WERI-Rb-1 (cell line): ENCODE measurements around the gene GLT8D1.

Source experiments
- DNase-seq: peaks from one replicate; pipeline ENCODE4 v3.0.0-alpha.2; 2020
- H3K27ac ChIP-seq: fragments of 250-450 bp; sonication (Bioruptor Pico); 2 replicates; pipeline ENCODE4 v1.5.1; 2020; ENCODE audit warnings: mild to moderate bottlenecking, moderate library complexity
- H3K27me3 ChIP-seq: fragments of 250-450 bp; sonication (Bioruptor Pico); 2 replicates; pipeline ENCODE4 v1.5.1; 2021; ENCODE audit warnings: mild to moderate bottlenecking, low read depth, moderate library complexity; ENCODE audit not compliant: insufficient read depth, severe bottlenecking
- H3K36me3 ChIP-seq: fragments of 250-450 bp; sonication (Bioruptor Pico); 2 replicates; pipeline ENCODE4 v1.5.1; 2020; ENCODE audit warnings: mild to moderate bottlenecking, moderate library complexity
- H3K4me3 ChIP-seq: 2 replicates; pipeline ENCODE4 v1.5.1; 2011; ENCODE audit warnings: low read depth, mild to moderate bottlenecking, control low read depth, low read length
- H3K9me3 ChIP-seq: fragments of 250-450 bp; sonication (Bioruptor Pico); 2 replicates; pipeline ENCODE4 v1.5.1; 2021; ENCODE audit warnings: mild to moderate bottlenecking, moderate library complexity; ENCODE audit not compliant: severe bottlenecking
- TF ChIP-seq, protein P1 (sequence below): IDR thresholded peaks from 2 replicates; pipeline ENCODE4 v1.5.1; 2011; ENCODE audit warnings: low read depth, mild to moderate bottlenecking, control low read depth, inconsistent platforms, low read length

Gene GLT8D1, protein sequence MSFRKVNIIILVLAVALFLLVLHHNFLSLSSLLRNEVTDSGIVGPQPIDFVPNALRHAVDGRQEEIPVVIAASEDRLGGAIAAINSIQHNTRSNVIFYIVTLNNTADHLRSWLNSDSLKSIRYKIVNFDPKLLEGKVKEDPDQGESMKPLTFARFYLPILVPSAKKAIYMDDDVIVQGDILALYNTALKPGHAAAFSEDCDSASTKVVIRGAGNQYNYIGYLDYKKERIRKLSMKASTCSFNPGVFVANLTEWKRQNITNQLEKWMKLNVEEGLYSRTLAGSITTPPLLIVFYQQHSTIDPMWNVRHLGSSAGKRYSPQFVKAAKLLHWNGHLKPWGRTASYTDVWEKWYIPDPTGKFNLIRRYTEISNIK

DNA sequence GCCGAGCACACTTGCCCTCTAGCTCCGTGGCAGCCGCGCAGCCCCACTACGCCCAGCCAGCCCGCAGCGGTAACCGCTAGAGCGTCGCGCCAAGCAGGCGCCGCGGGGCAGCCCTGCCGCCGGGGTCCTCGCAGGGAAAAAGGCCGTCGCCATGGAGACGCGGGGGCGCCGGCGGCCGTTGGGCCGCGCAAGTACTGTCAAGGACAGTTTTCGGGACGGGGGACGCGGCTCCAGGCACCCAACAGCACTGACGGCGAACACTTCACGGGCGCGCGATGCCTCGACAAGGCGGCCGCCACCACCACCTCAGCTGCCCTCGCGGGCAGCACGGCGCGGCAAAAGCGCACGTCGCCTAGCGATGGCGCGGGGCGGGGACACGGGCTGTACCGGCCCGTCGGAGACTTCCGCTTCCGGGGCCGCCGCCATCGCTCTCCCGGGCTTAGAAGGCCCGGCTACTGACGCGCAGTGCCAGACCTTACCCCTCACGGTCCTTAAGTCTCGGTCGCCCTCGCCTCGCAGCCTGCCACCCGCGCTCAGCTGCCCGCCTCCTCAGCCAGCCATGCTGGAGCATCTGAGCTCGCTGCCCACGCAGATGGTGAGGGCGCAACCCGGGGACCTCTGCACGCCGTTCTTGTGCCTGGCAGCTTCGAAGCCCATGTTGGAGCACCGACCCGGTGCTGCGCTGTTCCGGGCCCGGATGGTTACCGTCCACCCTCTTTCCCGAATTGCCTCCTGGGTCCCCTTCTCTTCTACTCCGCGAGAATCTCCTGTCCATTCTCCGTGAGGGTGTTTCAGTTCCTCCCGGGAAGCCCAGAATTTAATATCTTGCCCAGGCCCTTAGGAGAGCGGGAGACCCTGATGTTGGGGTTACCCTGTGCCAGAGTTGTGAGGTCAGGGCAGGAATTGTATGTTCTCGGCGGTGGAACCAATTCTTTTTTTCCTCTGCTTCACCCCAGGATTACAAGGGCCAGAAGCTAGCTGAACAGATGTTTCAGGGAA is at the start of gene GLT8D1, which contains the start of gene SPCS1:
GLT8D1 (minus strand) TSS at position 104 of the 999 bp plus-strand sequence. CDS start 5,331 bp downstream, outside the sequence.
SPCS1 (plus strand) TSS at position 419 of the 999 bp plus-strand sequence; CDS start at position 560, 141 bp downstream.
- TF ChIP-seq, protein P1, sequence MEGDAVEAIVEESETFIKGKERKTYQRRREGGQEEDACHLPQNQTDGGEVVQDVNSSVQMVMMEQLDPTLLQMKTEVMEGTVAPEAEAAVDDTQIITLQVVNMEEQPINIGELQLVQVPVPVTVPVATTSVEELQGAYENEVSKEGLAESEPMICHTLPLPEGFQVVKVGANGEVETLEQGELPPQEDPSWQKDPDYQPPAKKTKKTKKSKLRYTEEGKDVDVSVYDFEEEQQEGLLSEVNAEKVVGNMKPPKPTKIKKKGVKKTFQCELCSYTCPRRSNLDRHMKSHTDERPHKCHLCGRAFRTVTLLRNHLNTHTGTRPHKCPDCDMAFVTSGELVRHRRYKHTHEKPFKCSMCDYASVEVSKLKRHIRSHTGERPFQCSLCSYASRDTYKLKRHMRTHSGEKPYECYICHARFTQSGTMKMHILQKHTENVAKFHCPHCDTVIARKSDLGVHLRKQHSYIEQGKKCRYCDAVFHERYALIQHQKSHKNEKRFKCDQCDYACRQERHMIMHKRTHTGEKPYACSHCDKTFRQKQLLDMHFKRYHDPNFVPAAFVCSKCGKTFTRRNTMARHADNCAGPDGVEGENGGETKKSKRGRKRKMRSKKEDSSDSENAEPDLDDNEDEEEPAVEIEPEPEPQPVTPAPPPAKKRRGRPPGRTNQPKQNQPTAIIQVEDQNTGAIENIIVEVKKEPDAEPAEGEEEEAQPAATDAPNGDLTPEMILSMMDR = no peak
- peak; percentile 81 for DNase-seq
- Histone ChIP-seq H3K27ac (peak within 1 kb of the TSS; percentile 90), H3K27me3 (no peaks in the 10 kb centered on the region), H3K9me3 (no peaks in the 10 kb centered on the region), H3K4me3 (peak within 1 kb of the TSS; percentile 97), H3K36me3 (peaks cover 23% of the 10 kb centered on the region)

DNA sequence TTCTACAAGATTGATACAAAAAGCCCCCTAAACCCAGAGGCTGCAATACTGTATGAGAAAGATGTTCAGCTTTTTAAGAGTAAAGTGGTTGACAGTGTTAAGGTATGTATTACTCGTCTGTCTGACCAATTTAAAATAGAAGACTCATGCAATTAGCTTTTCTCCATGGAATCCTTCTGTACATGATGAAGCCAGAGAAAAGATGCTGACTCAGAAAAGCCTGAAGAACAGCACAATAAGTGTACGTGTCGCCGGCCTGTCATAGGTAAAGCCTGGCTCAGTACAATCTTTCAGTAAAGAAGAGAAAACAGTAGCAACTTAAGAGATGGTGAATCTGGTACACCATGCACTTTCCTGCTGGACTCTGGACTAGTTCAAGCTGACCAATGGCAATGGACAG is 48.8 kb upstream of the GLT8D1 start:
- peaks cover 76% of the 10 kb centered on the region for H3K36me3 ChIP-seq
- TF ChIP-seq, protein P1 = no peak
- no peak overlapping the region for H3K27ac ChIP-seq
- no peaks in the 10 kb centered on the region for H3K9me3 ChIP-seq
- DNase-seq = no peak
- no peak overlapping the region for H3K4me3 ChIP-seq
- H3K27me3 ChIP-seq = no peaks in the 10 kb centered on the region

DNA sequence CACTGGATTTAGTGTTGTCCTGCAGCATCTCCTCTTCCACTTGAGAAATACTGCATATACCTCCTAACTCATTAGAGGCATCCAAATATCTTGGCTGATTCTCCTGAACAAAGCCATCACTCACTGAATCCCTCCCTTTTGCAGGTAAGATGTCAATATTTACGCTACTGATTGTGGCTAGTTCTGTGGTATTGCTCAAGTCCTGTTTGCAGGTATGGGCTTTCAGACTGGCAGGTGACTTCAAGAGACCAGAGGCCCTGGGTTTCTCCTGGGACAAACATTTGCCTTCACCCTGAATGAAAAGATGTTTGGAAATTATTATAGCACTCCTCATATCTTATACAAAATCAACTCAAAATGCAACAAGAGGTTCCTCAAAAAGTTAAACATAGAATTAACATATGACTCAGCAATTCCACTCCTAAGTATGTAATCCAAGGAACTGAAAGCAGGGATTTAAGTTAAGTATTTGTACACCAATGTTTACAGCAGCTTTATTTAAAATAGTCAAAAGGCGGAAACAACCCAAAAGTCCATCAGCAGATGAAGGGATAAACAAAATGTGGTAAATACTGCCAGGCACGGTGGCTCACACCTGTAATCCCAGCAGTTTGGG is 46.6 kb upstream of the GLT8D1 start:
- TF ChIP-seq, protein P1 = no peak
- Histone ChIP-seq H3K4me3 (no peak overlapping the region), H3K36me3 (peaks cover 76% of the 10 kb centered on the region), H3K9me3 (no peaks in the 10 kb centered on the region), H3K27ac (no peak overlapping the region), H3K27me3 (no peaks in the 10 kb centered on the region)
- DNase-seq = no peak

DNA sequence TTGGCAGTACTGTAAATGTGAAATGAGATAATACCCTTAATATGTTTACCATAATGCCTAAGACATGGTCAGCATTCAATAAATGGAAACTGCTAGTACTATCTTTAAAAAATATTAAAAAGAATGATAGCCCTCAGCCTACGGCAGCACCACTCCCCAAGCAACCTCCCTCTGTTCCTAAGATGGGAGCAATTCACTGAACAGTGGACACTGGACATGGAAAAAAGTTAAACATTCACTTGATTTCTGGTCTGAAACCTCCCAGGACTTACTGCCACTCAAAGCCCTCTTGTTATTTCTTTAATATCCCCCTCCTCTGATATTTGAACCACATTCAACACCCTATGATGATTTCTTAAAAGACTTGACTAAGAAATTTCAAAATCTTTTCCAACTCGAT is 38.1 kb upstream of the GLT8D1 start:
- DNase-seq = no peak
- H3K27ac ChIP-seq = no peak overlapping the region
- H3K9me3 ChIP-seq = no peaks in the 10 kb centered on the region
- TF ChIP-seq, protein P1 = no peak
- peaks cover 81% of the 10 kb centered on the region for H3K36me3 ChIP-seq
- H3K4me3 ChIP-seq = no peak overlapping the region
- no peaks in the 10 kb centered on the region for H3K27me3 ChIP-seq

DNA sequence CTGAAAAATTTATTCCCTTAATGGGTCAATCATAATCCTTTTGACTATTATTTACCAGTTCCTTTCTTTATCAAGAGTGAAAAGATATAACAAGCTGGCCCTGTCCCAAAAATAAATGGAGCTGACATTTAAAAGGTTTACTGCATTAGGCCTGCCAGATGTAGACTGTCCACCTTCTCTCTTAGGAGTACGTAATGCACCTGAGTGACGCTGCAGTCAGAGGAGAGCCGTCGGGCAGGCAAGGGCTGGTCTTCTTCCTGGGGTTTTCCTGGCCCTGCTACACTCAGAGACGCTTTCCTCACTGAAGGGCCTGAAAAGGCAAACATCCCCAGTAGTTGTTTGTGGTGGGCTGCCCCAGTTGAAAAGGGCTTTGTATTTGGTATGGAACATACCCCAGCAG is 37.6 kb upstream of the GLT8D1 start:
- no peaks in the 10 kb centered on the region for H3K27me3 ChIP-seq
- peaks cover 80% of the 10 kb centered on the region for H3K36me3 ChIP-seq
- DNase-seq = no peak
- no peak overlapping the region for H3K27ac ChIP-seq
- TF ChIP-seq, protein P1 = no peak
- H3K4me3 ChIP-seq = no peak overlapping the region
- H3K9me3 ChIP-seq = no peaks in the 10 kb centered on the region
